Fibroblast of lung (primary cell): Measurements from ENCODE around the gene ASTN2. TPM values are rescaled to one million over a fixed set of nuclear protein-coding genes. Genes with fewer than 3 reads are reported as not detected.

ENCODE experiments used
- DNase-seq, 2 donors: peaks; one replicate each; pipeline versions ENCODE4 v3.0.0 to v3.0.0-alpha.2; 2010; ENCODE audit warnings: low read depth in 2 of 2
- H2AFZ ChIP-seq: 2 replicates; pipeline ENCODE4 v1.5.1; 2012; ENCODE audit warnings: low read length, control low read depth, inconsistent platforms
- H3K27ac ChIP-seq: 2 replicates; pipeline ENCODE4 v1.5.1; 2011; ENCODE audit warnings: low read length, control low read depth; ENCODE audit not compliant: insufficient read depth
- H3K27me3 ChIP-seq: 2 replicates; pipeline ENCODE4 v1.5.1; 2011; ENCODE audit warnings: mild to moderate bottlenecking, low read length; ENCODE audit not compliant: control insufficient read depth, insufficient read depth
- H3K36me3 ChIP-seq: 2 replicates; pipeline ENCODE4 v1.5.1; 2011; ENCODE audit warnings: low read length; ENCODE audit not compliant: control insufficient read depth, insufficient read depth
- H3K4me1 ChIP-seq: 2 replicates; pipeline ENCODE4 v1.5.1; 2011; ENCODE audit warnings: low read length; ENCODE audit not compliant: control insufficient read depth, insufficient read depth; ENCODE audit errors: extremely low read depth
- H3K4me2 ChIP-seq: 2 replicates; pipeline ENCODE4 v1.5.1; 2011; ENCODE audit warnings: low read length, control low read depth; ENCODE audit not compliant: insufficient read depth; ENCODE audit errors: extremely low read depth
- H3K4me3 ChIP-seq, 4 experiments: fragments of 200-600 bp in 1 of 4; sonication (generic) in 1 of 4; replicated peaks in 1 of 4; 2 replicates each; pipeline ENCODE4 v1.5.1; 2011 to 2016; ENCODE audit warnings: low read length in 4 of 4, low read depth in 3 of 4, mild to moderate bottlenecking in 3 of 4, control low read depth in 2 of 4, inconsistent platforms in 1 of 4, mixed read lengths in 1 of 4; ENCODE audit not compliant: insufficient read depth in 1 of 4; ENCODE audit errors: control extremely low read depth in 1 of 4
- H3K79me2 ChIP-seq: 2 replicates; pipeline ENCODE4 v1.5.1; 2012; ENCODE audit warnings: mild to moderate bottlenecking, low read length, inconsistent platforms; ENCODE audit not compliant: control insufficient read depth, insufficient read depth
- H3K9ac ChIP-seq: 2 replicates; pipeline ENCODE4 v1.5.1; 2011; ENCODE audit warnings: mild to moderate bottlenecking, low read length, control low read depth; ENCODE audit not compliant: insufficient read depth
- H3K9me3 ChIP-seq: 2 replicates; pipeline ENCODE4 v1.5.1; 2012; ENCODE audit warnings: low read depth, low read length; ENCODE audit not compliant: control insufficient read depth, insufficient read depth
- H4K20me1 ChIP-seq: 2 replicates; pipeline ENCODE4 v1.5.1; 2011; ENCODE audit warnings: low read length; ENCODE audit not compliant: control insufficient read depth, insufficient read depth; ENCODE audit errors: extremely low read depth
- CTCF ChIP-seq, 2 donors: IDR thresholded peaks in 1 of 2; conservative IDR thresholded peaks in 1 of 2; 1 replicate in 1 of 2; 2 replicates in 1 of 2; pipeline ENCODE4 v1.5.1; 2011 to 2012; ENCODE audit warnings: low read length in 2 of 2, control low read depth in 1 of 2, inconsistent platforms in 1 of 2, low read depth in 1 of 2, mild to moderate bottlenecking in 1 of 2
- EZH2 ChIP-seq: IDR thresholded peaks from 2 replicates; pipeline ENCODE4 v1.5.1; 2012; ENCODE audit warnings: low read length, control low read depth, mild to moderate bottlenecking; ENCODE audit errors: missing control alignments
- polyA plus RNA-seq, 2 donors: library from polyadenylated mRNA; depleted of rRNA in 1 of 2; stranded (reverse) in 1 of 2; unstranded in 1 of 2; fragments of >200 nt; gene quantifications; 2 replicates each; pipeline ENCODE4 v1.2.1, GENCODE V29; 2011 to 2012; ENCODE audit warnings: missing spikeins in 1 of 2
- total RNA-seq: library from RNA; depleted of rRNA; stranded (reverse); fragments of >200 nt; gene quantifications from 2 replicates; pipeline ENCODE4 v1.2.1, GENCODE V29; 2014

Gene ASTN2
- total and polyA plus RNA-seq, 2 donors (not counting 1 experiment from before 2014, with no cell fraction given), result 2.2 to 19.2 TPM

GRCh38 chr9:117458066-117458465 lies 43.2 kb upstream of the ASTN2 start:
- Histone ChIP-seq H3K79me2 (no peaks in the 10 kb centered on the region), H3K4me2 (no peak overlapping the region), H2AFZ (no peak overlapping the region), H3K9me3 (no peaks in the 10 kb centered on the region), H3K9ac (no peak overlapping the region), H3K27me3 (no peaks in the 10 kb centered on the region), H3K27ac (no peak overlapping the region), H3K36me3 (no peaks in the 10 kb centered on the region), H3K4me1 (no peaks in the 10 kb centered on the region), H3K4me3 (no peak overlapping the region), H4K20me1 (no peaks in the 10 kb centered on the region)
- no peak for TF ChIP-seq EZH2
- TF ChIP-seq CTCF (conservative IDR thresholded peaks at IDR 0.05 in 1 of 2, IDR thresholded peaks at IDR 0.05 in 1 of 2; ENCODE audit: low read depth in 1 of 2, low read length in 2 of 2), result no peak
- DNase-seq, result no peak

- DNase-seq, result no peak
- no peaks in the 10 kb centered on the region for H3K27me3 ChIP-seq
These were observed 39.9 kb upstream of the ASTN2 start for GRCh38 chr9:117454711-117455110.

DNA sequence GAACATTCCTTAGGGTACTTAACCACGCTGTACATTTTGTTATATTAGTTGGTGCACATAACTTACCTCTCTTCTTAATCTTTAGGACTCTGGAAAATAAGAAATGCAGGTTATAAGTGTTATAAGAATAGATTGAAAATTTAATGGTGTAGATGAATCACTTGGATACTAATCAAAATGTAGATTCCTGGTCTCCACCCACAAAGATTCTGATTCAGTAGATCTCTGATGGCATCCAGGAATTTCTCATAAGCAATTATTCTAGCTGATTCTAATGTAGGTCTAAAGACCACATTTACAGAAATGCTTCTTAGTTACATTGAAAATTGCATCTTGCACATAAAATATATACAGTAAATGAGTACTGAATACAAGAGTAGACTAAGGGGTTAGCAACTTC lies 38.9 kb upstream of the ASTN2 start:
- H3K4me2 ChIP-seq, result no peak overlapping the region
- H2AFZ ChIP-seq, result no peak overlapping the region
- DNase-seq, result no peak
- no peaks in the 10 kb centered on the region for H3K79me2 ChIP-seq
- no peaks in the 10 kb centered on the region for H3K9me3 ChIP-seq
- no peak for TF ChIP-seq EZH2
- TF ChIP-seq CTCF (conservative IDR thresholded peaks at IDR 0.05 in 1 of 2, IDR thresholded peaks at IDR 0.05 in 1 of 2; ENCODE audit: low read depth in 1 of 2, low read length in 2 of 2), result no peak
- H3K4me1 ChIP-seq, result no peaks in the 10 kb centered on the region
- H3K9ac ChIP-seq, result no peak overlapping the region
- no peaks in the 10 kb centered on the region for H4K20me1 ChIP-seq
- no peaks in the 10 kb centered on the region for H3K27me3 ChIP-seq
- H3K36me3 ChIP-seq, result no peaks in the 10 kb centered on the region
- H3K27ac ChIP-seq, result no peak overlapping the region
- H3K4me3 ChIP-seq, result no peak overlapping the region

More at GRCh38 chr9:117454711-117455110, 39.9 kb upstream of the ASTN2 start:
- Histone ChIP-seq H3K4me1 (no peaks in the 10 kb centered on the region), H3K27ac (no peak overlapping the region), H3K9me3 (no peaks in the 10 kb centered on the region), H3K4me2 (no peak overlapping the region), H3K4me3 (no peak overlapping the region), H2AFZ (no peak overlapping the region), H4K20me1 (no peaks in the 10 kb centered on the region), H3K9ac (no peak overlapping the region), H3K36me3 (no peaks in the 10 kb centered on the region), H3K79me2 (no peaks in the 10 kb centered on the region)
- TF ChIP-seq CTCF (conservative IDR thresholded peaks at IDR 0.05 in 1 of 2, IDR thresholded peaks at IDR 0.05 in 1 of 2; ENCODE audit: low read depth in 1 of 2, low read length in 2 of 2), result no peak
- no peak for TF ChIP-seq EZH2
